ENCODE data around the gene CAPN5. TPM values are rescaled to one million over a fixed set of nuclear protein-coding genes. Genes with fewer than 3 reads are reported as not detected.

CAPN5 gene
- total RNA-seq, 1 experiment from 2014 or later = 27.4 TPM

GRCh38 chr11:77155082-77155475 lies 88.3 kb downstream of the CAPN5 start:
- TF ChIP-seq ZBTB21 (CRISPR knock-in tag; IDR thresholded peaks at IDR 0.05; ENCODE audit: borderline replicate concordance) = no peak
- no peak for TF ChIP-seq CTCF (IDR thresholded peaks at IDR 0.05)
- no peak for TF ChIP-seq ZBTB43 (CRISPR knock-in tag; IDR thresholded peaks at IDR 0.05)
- no peak for TF ChIP-seq STAT6 (CRISPR knock-in tag; conservative IDR thresholded peaks at IDR 0.05; ENCODE audit: low read depth)
- TF ChIP-seq ESRRA (CRISPR knock-in tag; IDR thresholded peaks at IDR 0.05; ENCODE audit: borderline replicate concordance) = no peak
- no peak for TF ChIP-seq ETV6 (CRISPR knock-in tag; IDR thresholded peaks at IDR 0.05)
- TF ChIP-seq ZNF232 (CRISPR knock-in tag; IDR thresholded peaks at IDR 0.05) = no peak
- no peak for TF ChIP-seq AFF4 (CRISPR knock-in tag; IDR thresholded peaks at IDR 0.05; ENCODE audit: borderline replicate concordance)
- TF ChIP-seq ATF3 (CRISPR knock-in tag; conservative IDR thresholded peaks at IDR 0.05) = no peak
- no peak for TF ChIP-seq ZNF512 (CRISPR knock-in tag; IDR thresholded peaks at IDR 0.05; ENCODE audit: borderline replicate concordance)
- no peak for TF ChIP-seq ELF4 (CRISPR knock-in tag; IDR thresholded peaks at IDR 0.05; ENCODE audit: low read depth)
- no peak for TF ChIP-seq GTF2I (CRISPR knock-in tag; conservative IDR thresholded peaks at IDR 0.05)
- TF ChIP-seq FOXJ3 (CRISPR knock-in tag; IDR thresholded peaks at IDR 0.05; ENCODE audit: borderline replicate concordance) = no peak
- no peak for TF ChIP-seq IRF2 (CRISPR knock-in tag; IDR thresholded peaks at IDR 0.05; ENCODE audit: borderline replicate concordance, low read depth)
- no peak for TF ChIP-seq ATF1 (CRISPR knock-in tag; IDR thresholded peaks at IDR 0.05)
- no peak for TF ChIP-seq ZNF416 (CRISPR knock-in tag; IDR thresholded peaks at IDR 0.05)
- DNase-seq (ENCODE audit: low spot score) (no peak), ATAC-seq (no peak)
- Mint-ChIP-seq H3K4me3 (no peak overlapping the region), H3K9me3 (no peaks in the 10 kb centered on the region), H3K4me1 (peaks cover 3% of the 10 kb centered on the region; the same call in 1 of the 2 replicates), H3K27ac (no peak overlapping the region), H3K27me3 (ENCODE audit: low read depth) (no peaks in the 10 kb centered on the region), H3K36me3 (no peaks in the 10 kb centered on the region)
- CTCF ChIA-PET = interaction anchor here (0.6 kb wide), 1 partner anchor 73 kb away, joined by 3 read pairs; no protein-coding TSS in a partner anchor
- POLR2A ChIA-PET = no interaction called here
